Myocyte (in vitro differentiated cells): ENCODE data around the gene PRKCZ. TPM values are rescaled to one million over a fixed set of nuclear protein-coding genes. Genes with fewer than 3 reads are reported as not detected.

ENCODE experiments used
- DNase-seq: peaks from one replicate; pipeline ENCODE4 v3.0.0-alpha.2; 2012; ENCODE audit warnings: low read depth
- total RNA-seq: library from RNA; depleted of rRNA; stranded (reverse); fragments of >200 nt; gene quantifications from 2 replicates; pipeline ENCODE4 v1.2.3, GENCODE V29; 2014

Gene PRKCZ
- total RNA-seq, 1 donor from 2014 or later, result 0.27 TPM

DNA sequence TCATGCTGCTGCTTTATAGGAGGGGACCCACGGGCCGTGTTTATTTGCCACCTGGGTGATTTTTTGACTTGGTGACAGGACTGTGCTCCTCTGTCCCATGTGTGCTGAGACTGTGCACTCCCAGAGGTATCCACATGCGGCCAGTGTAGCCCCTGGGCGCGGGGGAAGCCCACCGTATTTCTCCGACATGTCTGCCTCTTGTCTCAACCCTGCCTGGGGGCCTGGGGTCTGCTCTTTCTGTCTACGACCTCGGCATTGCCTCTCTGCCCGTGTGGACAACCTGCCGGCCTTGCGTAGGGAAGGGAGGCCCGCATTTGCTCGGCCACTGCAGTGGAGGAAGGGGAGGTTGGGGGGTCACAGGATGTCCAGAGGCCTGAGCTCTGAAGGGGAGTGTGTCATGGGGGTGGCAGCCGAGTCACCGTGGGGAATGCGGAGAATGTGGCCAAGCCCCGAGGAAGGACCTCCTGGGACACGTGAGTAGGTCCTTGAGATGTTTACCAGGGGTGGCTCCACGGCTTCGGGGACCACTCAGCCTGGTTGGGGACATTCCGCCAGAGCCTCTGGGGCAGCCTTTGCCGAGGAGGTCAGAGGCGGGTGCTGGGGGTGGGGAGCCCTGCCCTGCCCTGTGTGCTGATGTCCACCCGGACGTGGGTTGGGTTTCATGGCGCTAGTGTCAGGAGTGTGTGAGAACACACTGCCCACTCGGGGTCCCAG is 11.0 kb downstream of the PRKCZ start:
- no peak for DNase-seq

DNA sequence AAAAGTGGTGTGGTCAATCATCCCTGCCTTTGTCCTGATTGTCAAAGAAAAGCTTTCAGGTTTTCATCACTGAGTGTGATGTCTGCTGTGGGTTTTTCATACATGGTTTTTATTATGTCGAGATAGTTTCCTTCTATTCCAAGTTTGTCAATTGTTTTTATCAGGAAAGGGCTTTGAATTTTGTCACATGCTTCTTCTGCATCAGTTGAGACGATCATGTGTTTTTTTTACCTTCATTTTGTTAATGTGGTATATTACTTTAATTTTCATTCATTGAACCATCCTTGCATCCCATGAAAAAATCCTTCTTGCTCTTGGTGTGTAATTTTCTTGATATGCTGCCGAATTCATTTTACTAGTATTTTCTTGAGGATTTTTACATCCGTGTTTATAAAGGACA is 15.5 kb downstream of the PRKCZ start:
- no peak for DNase-seq

DNA sequence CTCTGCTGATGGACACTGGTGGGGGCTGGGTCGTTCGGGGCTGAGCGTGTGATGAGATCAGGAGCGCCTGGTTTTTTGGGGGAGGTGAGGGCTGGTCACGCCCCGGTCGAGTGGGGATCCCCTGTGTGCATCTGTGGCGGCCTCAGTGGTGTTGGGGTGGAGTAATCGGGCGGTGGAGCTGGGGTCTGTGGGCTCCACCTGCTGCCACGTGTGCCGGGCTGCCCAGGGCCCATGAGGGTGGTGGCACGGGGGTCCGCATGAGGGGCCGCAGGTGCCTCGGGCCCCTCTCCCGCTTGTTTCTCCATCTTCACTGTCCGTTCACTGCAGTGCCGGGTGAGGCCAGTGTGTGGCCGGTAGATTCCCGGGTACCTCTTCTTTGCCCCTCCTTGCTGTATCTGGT is 17.2 kb downstream of the PRKCZ start:
- DNase-seq, result no peak

DNA sequence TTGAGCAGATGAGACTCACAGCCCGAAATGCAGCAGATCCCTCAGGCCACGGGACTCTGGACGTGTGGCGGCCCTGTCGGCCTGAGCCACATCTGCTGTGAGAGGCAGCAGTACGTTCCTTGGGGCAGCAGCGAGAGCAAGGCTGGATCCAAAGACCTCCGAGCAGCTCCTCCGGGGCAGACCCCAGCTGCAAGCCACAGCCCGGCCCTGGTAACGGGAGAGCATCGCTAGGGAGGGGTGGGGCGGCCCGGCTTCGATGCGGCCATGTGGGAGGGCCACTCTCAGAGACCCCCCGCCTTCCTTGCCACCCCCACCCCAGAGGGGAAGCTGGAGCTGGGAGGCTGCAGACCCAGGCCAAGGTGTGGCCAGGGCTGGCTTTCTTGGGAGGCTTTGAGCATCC is 17.8 kb downstream of the PRKCZ start:
- no peak for DNase-seq

DNA sequence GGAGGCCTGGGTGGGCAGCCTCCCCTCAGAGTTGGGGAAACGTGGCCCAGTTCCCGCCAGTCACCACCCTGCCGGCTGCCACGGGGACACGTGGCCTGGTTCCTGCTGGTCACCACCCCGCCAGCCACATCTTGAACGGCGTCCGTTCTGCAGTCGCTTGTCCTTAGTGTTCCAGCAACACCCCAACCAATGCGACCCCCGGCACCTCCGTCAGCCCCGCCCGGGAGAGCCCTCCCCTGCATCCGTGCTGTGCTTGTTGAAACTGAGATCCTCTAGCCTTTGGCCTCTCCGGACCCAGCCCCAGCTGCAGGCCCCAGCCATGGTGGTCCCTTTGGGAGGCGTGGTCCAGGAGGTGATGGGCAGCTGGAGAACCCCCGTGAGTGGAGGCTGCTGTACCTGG is 18.7 kb downstream of the PRKCZ start:
- no peak for DNase-seq

DNA sequence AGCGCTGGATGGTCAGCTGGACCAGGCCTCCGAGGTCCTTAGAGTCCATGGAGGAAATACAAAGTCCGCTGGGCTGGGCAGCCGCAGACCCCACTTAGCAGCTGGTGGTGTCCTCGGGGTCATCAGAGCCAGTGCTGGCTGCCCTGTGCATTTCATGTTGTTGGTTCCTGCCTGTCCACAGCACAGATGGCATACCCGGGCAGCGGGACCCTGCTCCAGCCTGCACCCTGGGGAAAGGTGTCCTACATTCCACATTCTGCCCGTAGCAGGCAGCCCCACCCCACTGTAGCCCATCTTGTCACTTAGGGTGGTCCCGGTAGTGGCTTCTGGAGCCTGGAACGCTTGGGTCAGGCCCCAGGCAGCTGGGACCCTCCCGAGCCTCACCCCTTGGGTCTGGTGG is 19.8 kb downstream of the PRKCZ start:
- no peak for DNase-seq

DNA sequence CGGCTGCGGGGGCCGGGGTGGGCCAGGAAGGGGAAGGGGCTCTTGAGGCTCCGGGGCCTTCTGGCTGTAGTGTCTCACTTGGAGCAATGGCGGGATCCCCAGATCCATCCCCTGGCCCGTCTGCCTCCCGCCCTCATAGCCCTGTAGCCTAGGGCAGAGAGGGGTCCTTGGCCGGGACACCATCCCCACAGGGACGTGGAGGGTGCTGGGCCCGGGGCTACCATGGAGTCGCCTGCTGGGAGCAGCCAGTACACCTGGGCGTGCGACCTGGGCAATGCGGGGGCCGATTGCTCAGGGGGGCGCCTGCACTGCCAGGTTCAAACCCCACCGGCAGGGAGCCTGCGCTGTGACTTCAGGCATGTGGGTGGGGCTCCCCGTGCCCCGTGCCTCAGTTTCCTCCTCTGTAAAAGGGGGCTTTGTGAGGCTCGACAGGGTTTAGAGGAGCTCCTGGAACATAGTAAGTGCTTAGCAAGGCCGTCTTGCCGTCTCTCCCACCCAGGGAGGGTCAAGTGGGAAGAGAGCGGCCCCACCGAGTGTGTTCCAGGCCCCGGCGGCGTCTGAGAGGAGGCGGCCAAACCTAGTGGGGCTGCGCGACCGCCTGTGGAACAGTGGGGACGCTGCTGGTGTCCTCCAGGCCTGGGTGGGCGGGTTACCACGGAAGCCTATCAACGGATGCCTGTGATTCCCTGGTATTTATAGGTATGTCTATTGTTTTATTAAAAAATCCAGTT is 20.8 kb downstream of the PRKCZ start:
- no peak for DNase-seq

DNA sequence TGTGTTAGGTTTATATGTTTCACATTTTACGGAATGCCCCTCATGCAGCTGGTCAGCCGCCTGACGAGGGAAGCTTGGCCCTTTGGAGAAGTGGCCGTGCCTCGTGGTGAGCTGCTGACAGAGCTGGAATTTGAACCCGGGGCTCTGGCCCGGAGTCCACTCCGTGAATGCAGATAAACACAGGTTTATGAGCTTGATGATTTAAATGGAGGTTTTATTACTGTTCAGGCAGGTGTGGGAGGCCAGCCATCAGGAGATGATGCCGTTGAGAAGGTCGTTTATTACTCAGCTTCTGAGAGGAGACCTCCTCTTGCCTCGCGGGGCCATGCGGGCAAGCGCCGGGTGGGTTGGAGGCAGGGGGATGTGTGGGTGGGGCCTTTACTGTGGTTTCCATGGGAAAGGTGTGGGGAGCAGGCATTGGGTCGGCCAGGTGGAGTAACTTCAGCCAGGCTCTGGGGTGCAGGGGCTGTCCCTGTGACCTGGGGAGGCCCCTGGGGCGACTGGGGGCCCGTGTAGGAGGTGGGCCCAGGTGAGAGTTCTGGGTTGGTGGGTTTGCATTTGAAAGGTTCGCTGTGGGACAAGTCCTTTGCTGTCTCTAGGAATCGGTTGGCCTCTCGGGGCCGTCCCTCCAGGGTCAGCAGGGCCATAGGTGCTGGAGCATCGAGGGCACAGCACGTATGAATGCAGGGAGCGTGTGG is 22.0 kb downstream of the PRKCZ start:
- DNase-seq, result no peak

DNA sequence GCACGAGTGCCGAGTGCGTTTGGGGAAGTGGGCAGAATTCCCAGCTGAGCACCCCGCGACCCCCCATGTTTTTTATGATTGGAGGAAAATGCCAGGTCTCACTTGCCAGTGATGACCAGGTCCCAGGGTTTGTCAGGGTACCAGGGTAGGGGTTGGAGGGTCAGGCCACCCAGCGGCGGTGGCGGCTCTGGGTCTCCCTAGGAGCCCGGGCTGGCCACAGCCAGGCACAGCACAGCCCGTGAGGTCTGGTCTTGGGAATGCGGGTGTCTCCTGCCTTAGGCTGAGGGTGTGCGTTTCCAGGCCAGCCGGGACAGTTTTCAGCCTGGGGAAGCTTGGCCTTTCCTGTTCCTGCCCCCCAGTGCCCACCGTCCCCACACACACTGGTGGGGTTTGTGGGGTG is 22.7 kb downstream of the PRKCZ start:
- no peak for DNase-seq

DNA sequence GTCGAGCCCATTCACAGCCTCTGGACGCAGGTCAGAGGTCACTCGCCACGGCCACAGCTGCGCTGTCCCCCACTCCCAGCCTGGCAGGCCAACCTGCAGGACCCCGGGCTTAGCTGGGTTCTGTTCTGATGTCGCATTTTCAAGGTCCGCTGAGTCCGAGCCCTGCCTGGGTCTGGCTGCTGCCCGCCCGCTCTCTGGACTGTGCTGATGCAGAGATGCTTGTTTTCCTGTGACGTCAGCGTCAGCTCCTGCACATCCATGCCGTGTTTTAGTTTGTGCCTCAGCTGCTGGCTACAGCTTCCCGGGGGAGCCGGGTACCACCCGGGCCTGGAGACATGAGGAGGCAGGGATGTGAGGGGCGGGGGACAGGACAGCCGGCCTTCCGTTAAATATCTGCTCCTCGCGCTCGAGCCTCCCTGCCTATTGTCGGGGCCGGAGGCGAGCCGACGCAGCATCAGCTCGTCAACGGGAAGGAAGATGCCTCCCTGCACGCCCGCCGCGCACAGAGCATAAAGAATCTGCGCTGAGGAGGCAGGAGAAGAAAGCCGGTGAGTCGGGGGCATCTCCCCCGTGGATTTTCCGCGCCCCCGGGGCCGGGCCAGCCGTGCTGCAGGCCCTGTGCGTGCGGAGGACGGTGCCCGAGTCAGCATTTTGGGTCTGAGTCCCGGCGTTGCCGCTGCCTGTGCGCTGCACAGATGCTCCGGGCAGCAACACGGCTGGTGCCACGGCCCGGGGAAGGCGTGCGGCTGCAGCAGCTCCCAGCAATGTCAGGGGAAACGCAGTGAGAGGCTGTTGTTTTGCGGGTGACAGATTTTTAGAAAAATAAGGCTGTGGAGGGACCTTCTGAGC is 23.4 kb downstream of the PRKCZ start:
- peak; percentile 32 for DNase-seq

DNA sequence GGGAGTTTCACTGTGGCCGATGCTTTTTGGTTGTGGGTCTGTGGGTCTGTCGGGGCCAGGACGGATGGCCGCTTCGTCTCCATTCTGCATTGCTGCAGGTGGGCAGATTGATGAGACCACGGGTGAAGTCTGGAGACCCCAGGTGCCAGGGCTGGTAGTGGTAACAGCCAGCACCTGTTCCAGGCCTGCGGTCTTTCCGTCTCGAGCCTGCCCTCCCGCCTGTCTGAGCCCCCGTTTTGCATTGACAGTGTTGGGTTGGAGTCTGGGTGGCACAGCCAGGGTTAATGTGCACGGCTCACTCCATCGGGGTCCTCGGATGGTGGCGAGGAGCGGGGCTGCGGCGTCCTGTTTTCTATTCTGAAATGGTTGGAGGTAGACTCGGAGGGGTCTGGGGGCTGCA is 24.2 kb downstream of the PRKCZ start:
- no peak for DNase-seq

DNA sequence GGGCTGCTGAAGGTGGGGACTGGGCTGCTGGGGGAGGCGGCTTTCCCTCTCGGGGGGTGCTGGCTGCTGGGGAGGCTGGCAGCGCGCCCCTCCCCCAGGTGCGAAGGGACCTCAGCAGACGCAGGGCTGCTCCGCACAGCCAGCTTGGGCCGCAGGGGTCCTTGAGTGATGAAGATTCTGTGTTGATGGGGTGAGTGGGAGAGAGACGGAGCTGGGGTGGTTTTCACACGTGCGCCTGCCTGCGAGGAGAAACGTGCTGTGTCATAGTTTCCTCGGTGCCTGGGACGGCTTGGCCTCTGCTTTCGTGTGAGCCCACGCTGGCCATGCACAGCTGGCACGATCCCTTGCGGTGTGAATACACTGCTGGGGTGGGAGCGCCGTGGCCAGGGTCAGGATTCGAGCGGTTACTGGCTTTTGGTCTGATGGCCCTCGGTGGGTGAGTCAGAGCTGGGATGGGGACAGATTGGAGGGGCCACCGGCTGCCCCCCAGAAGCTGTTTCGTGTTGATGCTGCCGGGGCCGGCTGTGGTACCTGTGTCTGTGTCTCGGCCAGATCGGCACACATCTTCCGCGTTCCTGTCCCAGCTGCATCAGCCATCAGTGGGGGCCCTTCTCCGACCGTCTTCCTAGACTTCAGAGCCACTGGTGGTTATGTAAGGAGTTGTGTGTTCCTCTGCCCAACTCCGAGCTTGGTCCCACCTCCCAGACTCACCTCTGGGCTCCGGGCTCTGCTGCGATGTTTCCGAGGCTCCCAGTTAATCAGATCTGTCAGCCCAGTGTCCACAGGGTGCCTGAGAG is 24.9 kb downstream of the PRKCZ start:
- DNase-seq, result no peak

DNA sequence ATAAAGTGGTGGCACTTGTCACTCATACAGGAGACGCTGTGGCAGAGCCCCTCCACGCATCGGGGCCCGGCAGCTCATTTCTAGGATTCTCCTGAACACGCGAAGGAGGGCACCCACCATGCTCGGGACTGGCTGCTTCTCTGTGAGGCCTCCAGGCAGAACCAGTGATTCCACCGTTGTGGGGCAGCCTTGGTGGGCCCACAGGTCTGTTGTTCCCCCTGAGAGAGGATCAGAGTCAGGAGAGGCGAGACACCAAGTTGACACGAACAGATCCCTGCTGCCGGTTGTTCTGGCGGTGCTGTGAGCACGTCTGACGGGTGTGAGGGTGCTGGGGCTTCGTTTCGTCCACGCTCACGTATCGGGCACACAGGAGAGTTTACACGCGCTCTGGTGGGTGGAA is 26.6 kb downstream of the PRKCZ start:
- no peak for DNase-seq

DNA sequence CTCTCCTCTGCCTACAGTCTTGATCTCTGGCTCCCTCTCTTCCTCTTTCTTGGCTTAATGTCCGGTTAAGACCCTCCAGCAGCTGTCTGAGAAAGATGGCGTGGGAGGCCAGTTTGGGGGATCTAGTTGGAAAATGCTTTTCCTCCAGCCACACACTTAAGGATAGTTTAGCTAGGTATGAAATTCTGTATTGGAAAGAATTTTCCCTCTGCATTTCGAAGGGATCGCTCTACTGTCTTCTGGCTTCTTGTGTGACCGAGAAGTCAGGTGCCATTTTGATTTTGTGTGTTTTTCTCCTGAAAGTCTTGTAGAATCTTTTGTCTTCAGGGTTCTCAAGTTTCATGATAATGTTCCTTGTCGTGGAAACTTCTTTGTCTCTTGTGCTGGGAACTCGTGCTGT is 28.0 kb downstream of the PRKCZ start:
- no peak for DNase-seq

DNA sequence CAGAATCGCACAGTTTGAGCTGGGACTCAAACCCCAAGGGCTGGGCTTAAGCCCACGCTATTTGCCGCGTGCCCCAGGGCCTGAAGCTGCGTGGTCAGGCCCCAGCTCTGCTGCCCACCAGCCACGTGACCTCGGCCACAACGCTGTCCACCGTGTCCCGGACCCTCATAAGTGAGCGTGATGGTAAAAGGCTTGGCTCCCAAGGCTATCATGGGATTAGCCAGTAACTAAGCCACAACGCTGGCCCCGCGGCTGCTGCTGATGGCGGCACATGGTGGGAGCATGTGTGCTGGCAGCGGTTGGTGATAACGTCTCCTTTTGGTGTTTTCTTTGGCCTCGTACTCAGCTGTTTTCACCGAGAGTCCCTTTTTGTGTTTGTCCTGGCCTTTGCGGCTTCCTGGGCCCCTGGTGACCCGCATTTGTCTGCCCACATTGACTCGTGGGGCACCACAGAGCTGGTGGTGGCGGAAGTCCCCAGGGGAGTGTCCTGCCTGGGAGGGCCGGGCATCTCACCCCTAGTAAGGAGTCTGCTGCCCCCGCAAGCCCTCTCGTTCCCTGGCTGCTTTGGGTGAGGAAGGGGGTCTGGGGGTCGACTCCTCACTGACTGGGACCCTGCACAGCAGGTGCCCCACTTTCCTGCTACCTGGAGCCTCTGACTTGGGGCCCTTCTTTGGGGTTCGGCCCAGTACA is 29.3 kb downstream of the PRKCZ start:
- DNase-seq, result no peak

DNA sequence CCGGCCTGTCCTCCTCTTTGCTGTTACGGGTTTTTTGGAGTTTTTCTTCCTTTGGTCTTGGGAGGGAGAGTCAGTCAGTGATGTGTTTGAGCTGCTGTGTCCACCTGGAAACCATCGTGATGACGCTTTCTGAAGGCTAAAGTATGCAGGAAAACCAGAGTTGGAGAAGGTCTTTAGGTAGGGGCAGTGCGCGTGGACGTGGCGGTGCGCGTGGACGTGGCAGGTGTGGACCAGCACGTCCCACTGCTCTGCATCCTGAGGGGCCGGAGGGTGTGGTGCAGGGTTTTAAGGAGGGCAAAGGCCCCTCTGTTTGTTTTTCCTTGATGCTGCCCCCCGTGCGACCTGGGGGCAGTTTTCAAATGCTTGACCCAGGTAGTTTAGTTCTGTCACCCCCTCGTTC is 29.9 kb downstream of the PRKCZ start:
- no peak for DNase-seq

DNA sequence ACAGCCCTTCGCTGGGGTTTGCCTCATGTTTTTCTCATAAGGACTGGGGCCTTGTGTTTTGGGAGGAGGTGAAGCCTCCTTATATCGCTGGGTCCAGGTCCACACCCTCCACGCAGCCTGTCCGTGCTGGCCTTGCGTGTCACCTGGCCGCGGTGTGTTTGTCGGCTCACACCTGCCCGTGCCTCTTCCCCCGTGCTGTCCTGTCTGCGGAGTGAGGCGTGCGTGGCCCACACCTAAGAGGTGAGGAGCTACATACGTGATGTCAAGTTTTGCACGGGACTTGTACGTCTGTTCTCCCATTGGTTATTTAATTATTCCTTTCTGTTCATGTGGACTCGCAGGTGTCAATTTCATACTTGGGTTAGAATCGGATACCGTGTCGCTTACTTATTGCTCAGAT is 30.7 kb downstream of the PRKCZ start:
- no peak for DNase-seq

DNA sequence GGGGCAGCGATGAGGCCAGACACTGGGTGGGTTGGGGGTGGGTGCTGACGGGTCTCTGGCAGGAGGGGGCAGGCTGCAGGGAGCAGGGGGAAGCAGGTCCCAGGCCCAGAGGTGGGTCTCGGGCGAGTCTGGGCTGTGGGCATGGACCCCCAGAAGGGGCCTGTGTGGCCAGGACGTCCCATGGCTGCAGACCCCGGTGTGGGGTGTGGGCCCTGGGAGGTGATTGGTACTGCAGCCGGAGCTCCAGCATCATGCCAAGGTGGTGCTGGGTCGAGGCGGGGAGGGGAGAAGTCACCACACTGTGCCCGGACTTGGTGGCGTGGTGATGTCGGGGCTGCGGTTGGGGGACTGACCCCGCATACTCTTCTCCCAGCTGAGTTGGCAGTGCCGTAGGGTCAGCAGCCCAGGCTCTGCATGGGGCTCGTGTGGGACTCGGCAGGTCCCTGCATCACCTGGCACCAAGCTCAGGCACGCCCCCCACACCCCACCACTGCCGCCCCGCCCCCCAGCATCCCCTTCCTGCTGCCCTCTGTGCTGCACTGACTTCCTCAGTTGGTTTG is 31.2 kb downstream of the PRKCZ start:
- no peak for DNase-seq

DNA sequence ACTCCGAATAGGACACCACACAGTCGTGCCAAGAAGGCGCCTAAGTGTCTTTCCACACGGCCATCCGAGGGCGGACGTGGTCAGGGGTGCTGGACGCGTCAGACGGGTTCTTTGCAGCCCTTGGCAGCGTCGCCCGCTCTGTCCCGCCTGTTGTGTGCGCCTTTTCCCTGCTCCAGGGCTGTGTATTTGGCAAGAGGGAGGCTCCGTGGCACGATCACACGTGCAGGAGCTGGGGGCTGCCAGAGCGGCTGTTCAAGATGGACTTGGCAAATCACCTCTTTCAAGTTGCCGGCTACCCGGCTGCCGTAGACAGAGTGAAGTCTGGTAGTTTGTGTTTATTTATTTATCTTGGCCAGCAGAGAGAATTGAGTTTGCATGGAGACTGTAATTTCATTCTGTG is 31.9 kb downstream of the PRKCZ start:
- no peak for DNase-seq

DNA sequence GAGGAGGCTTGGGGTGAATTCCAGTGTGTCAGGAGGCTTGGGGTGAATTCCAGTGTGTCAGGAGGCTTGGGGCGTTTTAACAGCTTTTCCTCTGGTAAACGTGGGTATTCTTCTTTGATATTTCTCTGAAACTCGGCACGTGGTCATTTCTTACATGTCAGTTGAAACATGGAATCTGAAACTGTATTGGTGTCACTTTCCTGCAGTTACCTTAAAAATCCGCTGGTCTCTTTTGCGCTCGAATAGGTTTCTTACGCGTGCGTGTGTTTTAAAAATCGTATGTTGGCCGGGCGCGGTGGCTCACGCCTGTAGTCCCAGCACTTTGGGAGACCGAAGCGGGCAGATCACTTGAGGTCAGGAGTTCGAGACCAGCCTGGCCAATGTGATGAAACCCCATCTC is 33.5 kb downstream of the PRKCZ start:
- DNase-seq, result no peak
